Activated gamma-delta T cell treated with Interleukin-2 at 50 U/mL for 16 hours (primary cell): Measurements from ENCODE around the gene CHKB.
A peak's percentile ranks its signal among the peaks of the same experiment; 100 is the strongest.

Experiments used
- DNase-seq: peaks from one replicate; pipeline ENCODE4 v3.0.0-alpha.2; 2020

CHKB gene

GRCh38 chr22:50571264-50572175, 11.1 kb downstream of the CHKB start:
- DNase-seq: no peak

- no peak for DNase-seq
Measured at GRCh38 chr22:50570861-50571260, 11.8 kb downstream of the CHKB start.

- DNase-seq: no peak
Measured at GRCh38 chr22:50569896-50570535, 12.6 kb downstream of the CHKB start.

DNA sequence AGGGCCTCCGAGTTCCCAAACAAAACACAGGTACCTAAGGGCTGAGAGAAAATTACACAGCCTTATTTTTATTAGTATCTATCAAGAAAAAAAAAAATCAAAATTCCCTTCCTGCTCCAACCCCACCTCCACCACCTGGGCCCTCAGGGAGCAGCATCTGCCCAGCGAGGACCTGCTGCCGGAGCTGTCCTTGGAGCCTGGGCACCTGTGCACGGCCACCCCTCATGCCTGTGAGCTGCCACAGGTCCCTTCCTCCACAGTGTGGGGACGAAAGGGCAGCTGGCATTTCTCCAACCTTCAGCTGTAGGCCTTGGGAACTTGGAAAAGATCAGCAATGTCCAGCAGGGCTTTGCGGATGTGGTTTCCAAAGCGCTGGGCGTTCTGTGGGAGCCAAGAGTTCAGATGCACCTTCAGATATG, 13.6 kb downstream of the CHKB start:
- no peak for DNase-seq

DNA sequence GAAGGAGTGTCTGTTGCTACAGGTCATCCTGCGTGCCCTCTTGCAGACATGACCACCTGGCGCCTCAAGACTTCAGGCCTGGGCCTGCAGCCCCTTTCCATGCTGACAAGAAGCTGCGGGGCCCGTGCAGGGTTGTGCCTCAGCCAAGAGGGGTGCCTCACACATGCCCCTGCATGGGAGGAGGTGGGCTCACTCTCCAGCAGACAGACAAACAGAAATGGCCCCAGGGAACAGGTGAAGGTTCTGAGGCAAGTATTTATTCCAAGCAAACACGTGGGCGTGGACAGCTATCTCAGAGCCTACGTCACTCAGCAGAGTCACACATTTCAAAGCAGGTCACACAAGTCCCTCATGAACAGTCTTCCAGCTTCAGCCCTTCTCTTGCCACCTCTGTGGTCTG, 14.0 kb downstream of the CHKB start:
- no peak for DNase-seq

GRCh38 chr22:50567721-50568252, 14.9 kb downstream of the CHKB start:
- no peak for DNase-seq

- DNase-seq: no peak
Measured at GRCh38 chr22:50564289-50564688, 18.4 kb downstream of the CHKB start.

DNA sequence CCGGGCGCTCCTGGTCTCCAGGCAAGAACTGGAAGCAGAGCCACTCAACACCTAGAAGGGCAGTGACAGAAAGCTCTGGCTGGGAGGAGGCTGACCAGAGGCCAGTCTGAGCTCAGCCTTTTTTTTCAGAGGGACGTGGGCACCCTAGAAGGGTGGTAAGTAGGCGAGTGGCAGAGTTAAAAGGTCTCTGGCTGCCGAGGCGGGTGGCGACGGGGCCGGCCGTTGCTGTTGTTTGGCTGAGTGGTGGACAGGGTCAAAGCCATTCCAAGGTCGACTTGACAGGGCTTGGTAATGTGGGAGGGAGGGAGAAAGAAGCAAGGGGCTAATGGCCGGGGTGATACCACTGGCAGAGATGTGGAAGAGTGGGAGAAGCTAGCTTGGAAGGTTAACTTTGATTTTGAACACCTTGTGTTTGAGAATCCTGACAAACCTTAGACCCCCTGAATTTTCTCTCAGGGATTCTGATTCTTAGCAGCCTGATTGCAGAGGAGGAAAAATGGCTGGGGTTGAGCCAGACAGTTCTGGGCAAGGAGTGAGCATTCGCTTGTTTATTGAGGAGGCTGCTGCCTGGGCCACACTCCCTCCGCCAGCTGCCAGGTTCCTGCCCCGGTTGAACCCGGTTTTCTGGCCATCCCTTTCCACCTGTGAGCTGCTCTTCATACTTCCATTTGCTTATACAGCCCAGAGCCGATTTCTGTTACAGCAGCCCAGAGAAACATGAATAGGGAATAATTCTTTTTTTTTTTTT, 19.1 kb downstream of the CHKB start:
- no peak for DNase-seq

DNA sequence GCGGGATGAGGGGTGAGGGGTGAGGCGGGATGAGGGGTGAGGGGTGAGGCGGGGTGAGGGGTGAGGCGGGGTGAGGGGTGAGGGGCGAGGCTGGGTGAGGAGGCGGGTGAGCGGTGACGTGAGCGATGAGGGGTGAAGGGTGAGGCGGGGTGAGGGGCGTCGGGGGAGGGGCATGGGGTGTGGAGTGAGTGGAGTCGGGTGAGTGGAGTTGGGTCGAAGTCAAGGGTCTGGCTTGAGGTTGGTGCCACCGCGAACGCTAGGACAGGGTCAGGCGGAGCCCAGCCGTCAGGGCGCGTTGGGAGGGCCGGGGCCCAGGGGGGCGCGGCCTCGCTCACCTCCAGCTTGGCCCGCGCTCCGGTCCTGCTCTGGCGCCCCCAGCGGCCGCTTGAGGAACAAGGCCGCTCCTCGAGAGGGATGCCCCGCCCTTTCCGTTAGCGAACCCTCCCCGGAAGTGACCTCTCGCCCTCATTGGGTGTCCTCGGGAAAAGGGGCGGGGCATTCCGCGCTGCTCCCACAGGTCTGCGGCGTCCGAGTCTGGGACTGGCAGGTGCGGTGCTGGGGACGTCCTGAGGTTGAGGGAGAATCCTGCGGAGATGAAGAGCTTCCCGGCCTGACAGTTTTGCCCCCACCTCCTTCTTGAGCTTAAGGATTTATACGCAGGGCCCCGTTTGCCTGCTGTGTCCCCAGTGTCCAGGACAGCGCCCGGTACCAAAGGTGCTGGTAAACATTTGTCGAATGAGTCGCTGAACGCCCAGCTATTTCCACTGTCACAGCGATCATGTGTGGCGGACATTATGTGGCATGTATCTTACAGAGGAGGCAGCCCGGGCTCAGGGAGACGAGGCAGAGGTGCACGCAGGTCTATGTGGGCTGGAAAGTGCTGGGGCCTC, 19.9 kb downstream of the CHKB start, which contains the start of gene SYCE3:
TSS of gene SYCE3 (minus strand) at position 397 of the 890 bp plus-strand sequence. CDS start 6,514 bp downstream, outside the sequence.
- peak; percentile 97 for DNase-seq

DNA sequence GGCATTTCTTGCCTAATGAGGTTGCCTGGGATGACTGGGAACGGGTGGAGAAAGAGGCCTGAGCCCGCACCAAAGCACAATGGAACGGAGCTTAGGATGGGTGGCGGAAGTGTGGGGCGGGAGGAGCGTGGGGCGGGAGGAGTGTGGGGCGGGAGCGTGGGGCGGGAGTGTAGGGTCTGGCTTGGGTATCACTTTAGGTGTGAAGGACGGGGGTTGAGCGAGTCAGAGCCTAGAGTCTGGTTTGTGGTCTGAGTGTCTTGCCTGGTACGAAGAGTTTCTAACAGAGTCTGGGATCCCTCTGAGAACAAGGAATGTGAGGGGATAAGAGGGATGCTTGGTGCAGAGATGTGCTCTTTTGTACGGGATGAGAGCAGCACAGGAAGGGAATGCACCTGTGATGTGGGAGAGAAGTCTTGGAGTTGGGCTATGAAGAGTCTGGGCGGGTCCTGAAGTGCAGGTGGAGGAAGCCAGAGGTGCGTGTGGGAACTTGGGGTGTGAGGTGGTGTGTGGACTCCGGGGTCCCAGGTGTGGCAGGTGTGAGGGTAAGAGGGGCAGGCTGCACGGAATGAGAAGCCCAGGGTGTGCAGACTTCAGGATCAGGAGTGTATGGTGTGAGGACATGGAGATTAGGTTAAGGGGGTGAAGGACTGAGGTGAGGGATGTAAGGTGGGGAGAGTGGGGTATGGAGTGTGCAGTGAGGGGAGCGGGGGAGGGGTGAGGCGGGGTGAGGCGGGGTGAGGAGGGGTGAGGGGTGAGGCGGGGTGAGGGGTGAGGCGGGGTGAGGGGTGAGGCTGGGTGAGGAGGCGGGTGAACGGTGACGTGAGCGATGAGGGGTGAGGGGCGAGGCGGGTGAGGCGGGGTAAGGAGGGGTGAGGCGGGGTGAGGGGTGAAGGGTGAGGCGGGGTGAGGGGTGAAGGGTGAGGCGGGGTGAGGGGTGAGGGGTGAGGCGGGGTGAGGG, 21.0 kb downstream of the CHKB start:
- DNase-seq: no peak

DNA sequence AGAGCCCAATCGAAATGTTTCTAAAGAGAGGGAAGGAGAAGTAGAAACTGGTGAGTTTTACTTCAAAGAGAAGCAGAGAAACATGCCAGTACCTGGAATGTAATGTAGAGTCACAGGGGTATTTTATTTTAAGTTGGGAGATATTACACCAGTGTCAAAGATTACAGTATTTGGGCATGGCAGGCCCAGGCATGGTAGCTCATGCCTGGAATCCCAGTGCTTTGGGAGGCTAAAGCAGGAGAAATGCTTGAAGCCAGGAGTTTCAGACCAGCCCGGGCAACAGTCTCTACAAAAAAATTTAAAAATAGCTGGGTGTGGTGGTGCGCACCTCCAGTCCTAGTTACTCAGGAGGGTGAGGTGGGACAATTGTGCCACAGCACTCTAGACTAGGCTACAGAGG, 22.6 kb downstream of the CHKB start:
- no peak for DNase-seq

DNA sequence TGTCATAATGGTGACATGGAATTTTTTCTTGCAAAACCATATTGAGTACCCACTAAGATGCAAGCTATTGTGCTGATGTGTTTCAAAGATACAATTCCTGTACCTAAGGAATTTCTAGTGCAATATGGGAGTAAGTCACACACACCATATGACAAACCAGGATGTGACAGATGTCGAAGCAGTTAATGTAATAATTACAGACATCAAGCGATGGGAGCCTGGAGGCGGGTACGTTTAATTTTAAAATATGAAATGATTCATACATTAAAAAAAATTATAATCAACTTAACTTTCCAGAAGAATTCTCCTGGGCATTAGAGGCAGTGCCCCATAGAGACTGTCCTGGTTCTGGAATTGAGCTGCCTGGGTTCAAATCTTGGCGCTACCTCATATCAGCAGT, 25.9 kb downstream of the CHKB start:
- no peak for DNase-seq

DNA sequence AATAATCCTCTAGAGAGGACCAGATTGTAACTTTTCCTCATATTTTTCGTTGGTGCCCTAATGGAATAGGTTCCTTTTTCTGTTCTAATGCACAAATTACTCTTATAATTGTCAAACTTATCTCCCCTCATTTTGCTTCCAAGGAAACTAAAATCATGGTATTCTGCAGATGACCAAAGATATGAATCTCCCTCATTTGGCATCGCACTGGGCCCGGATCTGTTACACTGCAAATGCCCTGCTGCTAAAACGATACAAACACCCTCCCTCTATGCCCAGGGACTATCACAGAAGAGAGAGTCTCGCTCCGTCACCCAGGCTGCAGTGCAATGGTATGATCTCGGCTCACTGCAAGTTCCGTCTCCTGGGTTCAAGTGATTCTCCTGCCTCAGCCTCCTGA, 29.3 kb downstream of the CHKB start:
- no peak for DNase-seq

DNA sequence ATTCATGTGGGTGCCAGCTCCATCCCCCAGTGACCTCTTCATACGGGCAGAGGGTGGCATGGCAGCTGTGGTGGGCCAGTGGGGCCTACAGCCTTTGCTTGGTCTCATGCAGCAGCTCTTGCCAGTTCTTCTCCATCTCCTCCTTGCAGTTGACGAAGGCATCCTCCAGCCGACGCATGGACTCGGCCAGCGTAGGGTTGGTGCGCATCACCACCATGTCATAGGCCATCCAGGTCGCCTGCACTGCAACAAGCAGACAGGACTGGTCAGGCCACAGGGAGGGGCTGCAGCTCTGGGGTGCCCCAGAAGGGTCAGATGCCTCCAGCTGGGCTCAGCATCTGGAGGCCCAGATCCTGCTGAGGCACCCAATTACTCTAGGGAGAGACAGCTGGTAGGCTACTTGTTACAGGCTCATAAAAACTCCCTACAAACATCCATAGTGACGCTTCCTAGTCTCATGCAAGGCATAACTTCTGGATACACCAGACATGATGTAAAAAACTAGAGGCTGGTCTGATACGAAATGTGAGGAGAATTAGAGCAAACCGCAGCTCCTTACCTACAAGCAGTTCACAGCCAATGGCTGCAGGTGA, 31.4 kb downstream of the CHKB start:
- DNase-seq: no peak

DNA sequence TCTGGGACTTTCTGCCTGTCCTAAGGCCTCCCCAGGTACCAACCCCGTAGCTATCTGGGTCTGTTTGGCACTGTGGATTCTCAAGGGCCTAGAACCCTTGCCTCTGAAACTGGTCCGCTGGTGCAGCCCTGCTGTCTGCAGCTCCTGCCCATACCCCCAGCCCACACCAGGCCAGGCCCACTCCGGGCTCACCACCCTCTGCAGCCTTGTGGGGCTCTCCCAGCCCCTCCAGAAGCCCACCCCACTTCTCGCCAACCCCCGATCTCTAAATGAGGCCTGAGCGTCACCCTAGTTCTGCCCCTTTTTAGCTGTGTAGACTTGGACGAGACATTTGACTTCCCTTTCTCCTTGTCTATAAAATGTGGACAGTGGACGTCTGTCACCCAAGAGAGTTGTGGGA, 32.3 kb downstream of the CHKB start:
- no peak for DNase-seq

DNA sequence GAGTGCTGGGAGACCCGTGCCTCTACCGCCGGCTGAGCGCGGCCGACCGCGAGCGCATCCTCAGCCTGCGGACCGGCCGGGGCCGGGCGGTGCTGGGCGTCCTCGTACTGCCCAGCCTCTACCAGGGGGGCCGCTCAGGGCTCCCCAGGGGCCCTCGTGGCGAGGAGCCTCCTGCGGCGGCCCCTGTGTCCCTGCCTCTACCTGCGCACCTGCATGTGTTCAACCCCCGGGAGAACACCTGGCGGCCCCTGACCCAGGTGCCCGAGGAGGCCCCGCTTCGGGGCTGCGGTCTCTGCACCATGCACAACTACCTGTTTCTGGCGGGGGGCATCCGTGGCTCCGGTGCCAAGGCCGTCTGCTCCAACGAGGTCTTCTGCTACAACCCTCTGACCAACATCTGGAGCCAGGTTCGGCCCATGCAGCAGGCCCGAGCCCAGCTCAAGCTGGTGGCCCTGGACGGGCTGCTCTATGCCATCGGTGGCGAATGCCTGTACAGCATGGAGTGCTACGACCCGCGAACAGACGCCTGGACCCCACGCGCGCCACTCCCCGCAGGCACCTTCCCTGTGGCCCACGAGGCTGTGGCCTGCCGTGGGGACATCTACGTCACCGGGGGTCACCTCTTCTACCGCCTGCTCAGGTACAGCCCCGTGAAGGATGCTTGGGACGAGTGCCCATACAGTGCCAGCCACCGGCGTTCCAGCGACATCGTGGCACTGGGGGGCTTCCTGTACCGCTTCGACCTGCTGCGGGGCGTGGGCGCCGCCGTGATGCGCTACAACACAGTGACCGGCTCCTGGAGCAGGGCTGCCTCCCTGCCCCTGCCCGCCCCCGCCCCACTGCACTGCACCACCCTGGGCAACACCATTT, 33.5 kb downstream of the CHKB start:
- DNase-seq: no peak

GRCh38 chr22:50548040-50548920, 34.4 kb downstream of the CHKB start:
- DNase-seq: peak; percentile 63

GRCh38 chr22:50547263-50547985, 35.2 kb downstream of the CHKB start:
- no peak for DNase-seq
